H1 (cell line): ENCODE results near the gene STT3B. TPM values are rescaled to one million over a fixed set of nuclear protein-coding genes. Genes with fewer than 3 reads are reported as not detected.

Experiments
- ATF3 ChIP-seq: IDR thresholded peaks from 2 replicates; pipeline ENCODE4 v1.6.1; 2011; ENCODE audit warnings: low read depth, mild to moderate bottlenecking, low read length; ENCODE audit not compliant: insufficient read depth
- CEBPB ChIP-seq: IDR thresholded peaks from 2 replicates; pipeline ENCODE4 v1.6.1; 2012; ENCODE audit warnings: low read depth, low read length
- HDAC6 ChIP-seq: IDR thresholded peaks from one replicate; pipeline ENCODE4 v1.7.1; 2012; ENCODE audit warnings: low read depth, mild to moderate bottlenecking, inconsistent platforms, low read length, moderate library complexity
- KDM5A ChIP-seq: fragments of 200-600 bp; IDR thresholded peaks from 2 replicates; pipeline ENCODE4 v1.7.1; 2012; ENCODE audit warnings: mild to moderate bottlenecking, low read length, inconsistent platforms, mixed read lengths
- MAFK ChIP-seq: IDR thresholded peaks from 2 replicates; pipeline ENCODE4 v1.6.1; 2012; ENCODE audit warnings: low read depth, mild to moderate bottlenecking, improper control_type of control experiment, low read length
- NANOG ChIP-seq: IDR thresholded peaks from 2 replicates; pipeline ENCODE4 v1.6.1; 2011; ENCODE audit warnings: low read length, low read depth, mild to moderate bottlenecking, inconsistent platforms; ENCODE audit not compliant: insufficient read depth, poor library complexity, severe bottlenecking
- NRF1 ChIP-seq: IDR thresholded peaks from 2 replicates; pipeline ENCODE4 v1.6.1; 2011; ENCODE audit warnings: mild to moderate bottlenecking, low read depth, low read length, improper control_type of control experiment
- PHF8 ChIP-seq: fragments of 200-600 bp; sonication (generic); conservative IDR thresholded peaks from 2 replicates; pipeline ENCODE4 v1.7.1; 2012; ENCODE audit warnings: low read depth, mild to moderate bottlenecking, inconsistent platforms, low read length, moderate library complexity
- polyA plus RNA-seq, 7 experiments: library from polyadenylated mRNA; depleted of rRNA in 3 of 7; stranded (reverse) in 5 of 7; unstranded in 2 of 7; fragments of >200 nt in 5 of 7; fragments of 200-250 nt in 2 of 7; gene quantifications; 1 replicate in 5 of 7; 2 replicates in 1 of 7; 4 replicates in 1 of 7; pipeline versions ENCODE4 v1.2.1 to v1.2.3, GENCODE V29; 2011 to 2013; ENCODE audit warnings: missing spikeins in 2 of 7, mixed read lengths in 2 of 7
- total RNA-seq: library from RNA; stranded (reverse); fragmentation: NEBNext Ultra II Directional; extraction: Animal tissue kit (Norgen Biotek cat#: 25700); gene quantifications from 2 replicates; pipeline ENCODE4 v1.2.1, GENCODE V29; 2021

The STT3B gene
- total and polyA plus RNA-seq, 2 of the 8 experiments (the other 6 are each of a cell fraction or from before 2014, with no cell fraction given), result 43.5 to 134 TPM

- no peak for TF ChIP-seq CEBPB
- no peak for TF ChIP-seq KDM5A
- TF ChIP-seq PHF8, result no peak
- no peak for TF ChIP-seq NANOG
- TF ChIP-seq ATF3, result no peak
- no peak for TF ChIP-seq HDAC6
- TF ChIP-seq MAFK, result no peak
- no peak for TF ChIP-seq NRF1
Measured at GRCh38 chr3:31664031-31664430, 131.3 kb downstream of the STT3B start (continued).
